SU-DHL-6 (cell line): ENCODE data around the gene VWA1.

ENCODE experiments used
- CTCF ChIP-seq: fragments of 200-600 bp; sonication (generic); IDR thresholded peaks from one replicate; pipeline ENCODE4 v1.5.1; 2017; ENCODE audit warnings: antibody characterized with exemption, mild to moderate bottlenecking, low read length, moderate library complexity; ENCODE audit not compliant: insufficient read depth, poor library complexity, severe bottlenecking
- EZH2phosphoT487 ChIP-seq: fragments of 200-600 bp; sonication (generic), shearing (Covaris generic); conservative IDR thresholded peaks from 2 replicates; pipeline ENCODE4 v1.6.1; 2018; ENCODE audit warnings: mild to moderate bottlenecking, antibody characterized with exemption, low read length, moderate library complexity, mixed read lengths

- no peak for TF ChIP-seq CTCF
- TF ChIP-seq EZH2phosphoT487: no peak
Observed at GRCh38 chr1:1420654-1421141, 14.8 kb upstream of the VWA1 start.
